Measurements from ENCODE around the gene ATAD2B. TPM values are rescaled to one million over a fixed set of nuclear protein-coding genes. Genes with fewer than 3 reads are reported as not detected.

Gene ATAD2B
- total and polyA plus RNA-seq, 2 of the 4 experiments (the other 2 are of a cell fraction) = 1.5 to 5.0 TPM

- TF ChIP-seq ELK1 (IDR thresholded peaks at IDR 0.05; ENCODE audit: borderline replicate concordance, low read depth, low read length) = no peak
- TF ChIP-seq FOS (IDR thresholded peaks at IDR 0.05; ENCODE audit: low read depth, low read length) = no peak
These were observed 2.1 kb downstream of the ATAD2B start (continued) for GRCh38 chr2:23924589-23925359.

- Histone ChIP-seq H4K8ac (ENCODE audit: low read depth in 2 of 2, low read length in 2 of 2) (no peak overlapping the region), H2AK5ac (ENCODE audit: low read depth, low read length) (no peak overlapping the region), H3K27me3 (ENCODE audit: control insufficient read depth, insufficient read depth, low read length) (no peaks in the 10 kb centered on the region), H4K5ac (ENCODE audit: low read depth, low read length) (no peak overlapping the region), H2AFZ (replicated peaks; ENCODE audit: low read length, poor library complexity) (no peak overlapping the region), H3K36me3 (ENCODE audit: control insufficient read depth, insufficient read depth, low read length) (no peaks in the 10 kb centered on the region), H2BK20ac (ENCODE audit: low read depth, low read length) (no peak overlapping the region), H3K9ac (ENCODE audit: low read depth, low read length) (no peak overlapping the region), H3K9me1 (ENCODE audit: insufficient read depth, low read length) (no peaks in the 10 kb centered on the region; the same call in 1 of the 2 replicates), H2AK9ac (replicated peaks; ENCODE audit: low read depth, low read length, poor library complexity) (no peak overlapping the region), H3K14ac (replicated peaks; ENCODE audit: low read depth, low read length) (no peak overlapping the region), H4K20me1 (ENCODE audit: insufficient read depth, low read length) (peaks cover 24% of the 10 kb centered on the region), H2BK5ac (ENCODE audit: low read depth, low read length, poor library complexity, severe bottlenecking) (no peak overlapping the region), H3K56ac (ENCODE audit: extremely low read depth, insufficient read depth, low read length) (no peak overlapping the region), H4K91ac (ENCODE audit: insufficient read depth, low read depth, low read length) (no peak overlapping the region), H2BK120ac (ENCODE audit: low read depth, low read length) (no peak overlapping the region), H3K27ac (ENCODE audit: insufficient read depth, low read length) (no peak overlapping the region), H3K23ac (ENCODE audit: low read depth, low read length) (no peak overlapping the region), H3K79me1 (ENCODE audit: low read depth in 1 of 2, low read length in 2 of 2) (peaks cover 15 to 51% of the 10 kb centered on the region in 2 experiments), H3K9me3 (ENCODE audit: control insufficient read depth, insufficient read depth, low read length) (no peaks in the 10 kb centered on the region), H3K4me3 (ENCODE audit: insufficient read depth, low read depth, low read length) (no peak overlapping the region), H3K4me2 (ENCODE audit: low read depth, low read length) (no peak overlapping the region), H3K4me1 (ENCODE audit: control insufficient read depth, insufficient read depth, low read length) (no peaks in the 10 kb centered on the region), H3K18ac (ENCODE audit: low read depth, low read length) (no peak overlapping the region), H2BK15ac (ENCODE audit: low read depth, low read length) (no peak overlapping the region), H3K4ac (ENCODE audit: low read depth, low read length) (no peak overlapping the region)
- dilution Hi-C loops (cut with HindIII; ENCODE audit: low sequenced_read_pairs, unreplicated experiment) = no loop called here
- no peak for ATAC-seq (ENCODE audit: low read depth)
- BruUV-seq (replicated peaks) = no TSS peak
- POLR2A ChIA-PET (ENCODE audit: unreplicated experiment) = no interaction called here
- no peak for TF ChIP-seq SMC3 (IDR thresholded peaks at IDR 0.05; ENCODE audit: low read depth, low read length)
- no peak for TF ChIP-seq USF2 (IDR thresholded peaks at IDR 0.05; ENCODE audit: low read depth, low read length)
- no peak for TF ChIP-seq RCOR1 (IDR thresholded peaks at IDR 0.05; ENCODE audit: insufficient replicate concordance, low read length)
- TF ChIP-seq MAZ (IDR thresholded peaks at IDR 0.05; ENCODE audit: borderline replicate concordance, low read depth, low read length) = no peak
- no peak for TF ChIP-seq CHD1 (IDR thresholded peaks at IDR 0.05; ENCODE audit: low read depth, low read length)
- TF ChIP-seq POLR2A (IDR thresholded peaks at IDR 0.05; ENCODE audit: low read depth, low read length) = no peak
- no peak for TF ChIP-seq ELK1 (IDR thresholded peaks at IDR 0.05; ENCODE audit: borderline replicate concordance, low read depth, low read length)
- TF ChIP-seq NFE2L2 (IDR thresholded peaks at IDR 0.05; ENCODE audit: low read depth, low read length) = no peak
- no peak for TF ChIP-seq BHLHE40 (IDR thresholded peaks at IDR 0.05; ENCODE audit: low read depth, low read length)
- no peak for TF ChIP-seq RFX5 (IDR thresholded peaks at IDR 0.05; ENCODE audit: low read depth, low read length)
- TF ChIP-seq MAFK (IDR thresholded peaks at IDR 0.05; ENCODE audit: low read depth, low read length) = no peak
- no peak for TF ChIP-seq RAD21 (IDR thresholded peaks at IDR 0.05; ENCODE audit: low read length)
- no peak for TF ChIP-seq FOS (IDR thresholded peaks at IDR 0.05; ENCODE audit: low read depth, low read length)
- no CpG with 5 or more reads among the region's 8 CpGs for WGBS, 2 experiments (ENCODE audit: extremely low coverage in 2 of 2, insufficient read length in 1 of 2)
- CTCF ChIA-PET = no interaction called here
- intact Hi-C loops (cut with micrococcal nuclease) = no loop called here
- in situ Hi-C loops (cut with MboI; ENCODE audit: low sequenced_read_pairs) = no loop called here
- DNase-seq = no peak
These were observed 8.0 kb downstream of the ATAD2B start for GRCh38 chr2:23918837-23919489.
